DOHH2 (cell line): Measurements from ENCODE around the gene RENBP.

Experiments used
- H3F3A ChIP-seq: fragments of 200-600 bp; sonication (generic), shearing (Covaris generic); 2 replicates; pipeline ENCODE4 v1.6.0; 2016; ENCODE audit warnings: antibody characterized with exemption, mild to moderate bottlenecking; ENCODE audit not compliant: control insufficient read depth, insufficient read depth
- H3K27ac ChIP-seq: fragments of 200-600 bp; sonication (generic); 2 replicates; pipeline ENCODE4 v1.5.1; 2014; ENCODE audit warnings: low read depth, mild to moderate bottlenecking, low read length, moderate library complexity
- H3K27me3 ChIP-seq: fragments of 200-600 bp; sonication (generic); 2 replicates; pipeline ENCODE4 v1.6.1; 2014; ENCODE audit warnings: mild to moderate bottlenecking, low read length, mixed read lengths; ENCODE audit not compliant: control insufficient read depth
- H3K36me3 ChIP-seq: fragments of 200-600 bp; sonication (generic); 2 replicates; pipeline ENCODE4 v1.6.1; 2014; ENCODE audit warnings: mild to moderate bottlenecking, low read length, moderate library complexity, mixed read lengths; ENCODE audit not compliant: control insufficient read depth
- H3K4me1 ChIP-seq: fragments of 200-600 bp; sonication (generic); 2 replicates; pipeline ENCODE4 v1.6.1; 2014; ENCODE audit warnings: mild to moderate bottlenecking, low read length, mixed read lengths; ENCODE audit not compliant: control insufficient read depth
- H3K4me2 ChIP-seq: fragments of 200-600 bp; sonication (generic); 2 replicates; pipeline ENCODE4 v1.6.0; 2014; ENCODE audit warnings: mild to moderate bottlenecking, low read length, moderate library complexity
- H3K4me3 ChIP-seq: fragments of 200-600 bp; sonication (generic); 2 replicates; pipeline ENCODE4 v1.5.1; 2014; ENCODE audit warnings: mild to moderate bottlenecking, low read length, mixed read lengths
- H3K79me2 ChIP-seq: fragments of 200-600 bp; sonication (generic); 2 replicates; pipeline ENCODE4 v1.6.1; 2014; ENCODE audit warnings: mild to moderate bottlenecking, low read length, mixed read lengths; ENCODE audit not compliant: control insufficient read depth
- H3K9me2 ChIP-seq: fragments of 200-600 bp; sonication (generic); replicated peaks from 2 replicates; pipeline ENCODE4 v1.6.1; 2014; ENCODE audit warnings: mild to moderate bottlenecking, low read length, mixed read lengths; ENCODE audit not compliant: control insufficient read depth
- H3K9me3 ChIP-seq: fragments of 200-600 bp; sonication (generic); 2 replicates; pipeline ENCODE4 v1.6.1; 2014; ENCODE audit warnings: antibody characterized with exemption, low read length, mixed read lengths; ENCODE audit not compliant: control insufficient read depth, insufficient read depth
- H4K20me1 ChIP-seq: fragments of 200-600 bp; sonication (generic); 2 replicates; pipeline ENCODE4 v1.6.0; 2014; ENCODE audit warnings: low read depth, mild to moderate bottlenecking, antibody characterized with exemption, low read length, moderate library complexity; ENCODE audit not compliant: control insufficient read depth, insufficient read depth
- EZH2phosphoT487 ChIP-seq: fragments of 200-600 bp; sonication (generic); IDR thresholded peaks from 2 replicates; pipeline ENCODE4 v1.6.1; 2017; ENCODE audit warnings: borderline replicate concordance, mild to moderate bottlenecking, antibody characterized with exemption, low read length, moderate library complexity, mixed read lengths
- TF ChIP-seq, protein P1 (sequence below): fragments of 200-600 bp; sonication (generic); IDR thresholded peaks from one replicate; pipeline ENCODE4 v1.5.1; 2014; ENCODE audit warnings: antibody characterized with exemption, mild to moderate bottlenecking, low read depth, low read length; ENCODE audit not compliant: poor library complexity, severe bottlenecking

The RENBP gene

DNA sequence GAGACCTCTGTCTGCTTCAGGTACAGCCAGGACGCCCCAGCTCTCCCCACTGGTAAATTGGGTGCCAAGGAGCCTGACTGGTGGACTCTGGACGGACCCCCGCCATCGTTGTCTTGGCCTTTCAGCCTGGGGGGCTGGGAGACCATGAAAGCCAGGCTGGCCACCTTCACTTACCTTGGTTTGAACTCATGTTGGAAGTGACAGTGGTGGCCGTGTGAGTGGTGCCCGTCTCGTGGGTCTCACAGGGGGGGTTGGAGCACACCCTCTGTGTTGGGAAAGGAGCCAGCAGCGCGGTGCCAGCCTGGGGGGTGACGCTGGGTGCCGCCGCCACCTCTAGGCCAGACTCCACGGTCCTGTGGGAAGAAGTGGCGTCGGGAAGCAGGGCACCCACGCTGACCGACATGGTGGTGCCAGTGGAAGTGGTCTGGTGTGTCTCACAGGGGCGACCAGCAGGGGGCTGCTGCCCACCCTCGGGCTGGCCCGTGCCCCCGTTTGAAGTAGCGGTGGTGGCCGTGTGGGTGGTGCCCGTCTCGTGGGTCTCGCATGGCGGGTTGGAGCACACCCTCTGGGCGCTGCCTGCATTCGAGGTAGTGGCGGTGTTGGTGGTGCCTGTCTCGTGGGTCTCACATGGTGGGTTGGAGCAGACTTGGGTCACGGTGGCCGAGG lies 9.6 kb upstream of the RENBP start:
- Histone ChIP-seq H3K36me3 (peaks cover 93% of the 10 kb centered on the region), H3K27me3 (no peaks in the 10 kb centered on the region), H4K20me1 (no peaks in the 10 kb centered on the region), H3K27ac (no peak overlapping the region), H3F3A (no peaks in the 10 kb centered on the region; the same call in 1 of the 2 replicates), H3K4me2 (no peak overlapping the region), H3K9me3 (no peaks in the 10 kb centered on the region), H3K4me1 (no peaks in the 10 kb centered on the region), H3K79me2 (no peaks in the 10 kb centered on the region), H3K4me3 (no peak overlapping the region), H3K9me2 (no peaks in the 10 kb centered on the region)
- TF ChIP-seq, protein P1, sequence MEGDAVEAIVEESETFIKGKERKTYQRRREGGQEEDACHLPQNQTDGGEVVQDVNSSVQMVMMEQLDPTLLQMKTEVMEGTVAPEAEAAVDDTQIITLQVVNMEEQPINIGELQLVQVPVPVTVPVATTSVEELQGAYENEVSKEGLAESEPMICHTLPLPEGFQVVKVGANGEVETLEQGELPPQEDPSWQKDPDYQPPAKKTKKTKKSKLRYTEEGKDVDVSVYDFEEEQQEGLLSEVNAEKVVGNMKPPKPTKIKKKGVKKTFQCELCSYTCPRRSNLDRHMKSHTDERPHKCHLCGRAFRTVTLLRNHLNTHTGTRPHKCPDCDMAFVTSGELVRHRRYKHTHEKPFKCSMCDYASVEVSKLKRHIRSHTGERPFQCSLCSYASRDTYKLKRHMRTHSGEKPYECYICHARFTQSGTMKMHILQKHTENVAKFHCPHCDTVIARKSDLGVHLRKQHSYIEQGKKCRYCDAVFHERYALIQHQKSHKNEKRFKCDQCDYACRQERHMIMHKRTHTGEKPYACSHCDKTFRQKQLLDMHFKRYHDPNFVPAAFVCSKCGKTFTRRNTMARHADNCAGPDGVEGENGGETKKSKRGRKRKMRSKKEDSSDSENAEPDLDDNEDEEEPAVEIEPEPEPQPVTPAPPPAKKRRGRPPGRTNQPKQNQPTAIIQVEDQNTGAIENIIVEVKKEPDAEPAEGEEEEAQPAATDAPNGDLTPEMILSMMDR = no peak
- no peak for TF ChIP-seq EZH2phosphoT487

- no peak overlapping the region for H3K4me2 ChIP-seq
- H3K36me3 ChIP-seq = peaks cover 86% of the 10 kb centered on the region
- no peak overlapping the region for H3K27ac ChIP-seq
- no peaks in the 10 kb centered on the region for H3K79me2 ChIP-seq
- H3K4me1 ChIP-seq = no peaks in the 10 kb centered on the region
- H3K9me3 ChIP-seq = no peaks in the 10 kb centered on the region
- no peaks in the 10 kb centered on the region for H3K27me3 ChIP-seq
- H4K20me1 ChIP-seq = no peaks in the 10 kb centered on the region
- TF ChIP-seq EZH2phosphoT487 = no peak
- TF ChIP-seq, protein P1 = peak; percentile 76
- H3F3A ChIP-seq = no peaks in the 10 kb centered on the region; the same call in 1 of the 2 replicates
- no peaks in the 10 kb centered on the region for H3K9me2 ChIP-seq
- H3K4me3 ChIP-seq = no peak overlapping the region
Measured at GRCh38 chrX:153953342-153953830, 8.9 kb upstream of the RENBP start.

DNA sequence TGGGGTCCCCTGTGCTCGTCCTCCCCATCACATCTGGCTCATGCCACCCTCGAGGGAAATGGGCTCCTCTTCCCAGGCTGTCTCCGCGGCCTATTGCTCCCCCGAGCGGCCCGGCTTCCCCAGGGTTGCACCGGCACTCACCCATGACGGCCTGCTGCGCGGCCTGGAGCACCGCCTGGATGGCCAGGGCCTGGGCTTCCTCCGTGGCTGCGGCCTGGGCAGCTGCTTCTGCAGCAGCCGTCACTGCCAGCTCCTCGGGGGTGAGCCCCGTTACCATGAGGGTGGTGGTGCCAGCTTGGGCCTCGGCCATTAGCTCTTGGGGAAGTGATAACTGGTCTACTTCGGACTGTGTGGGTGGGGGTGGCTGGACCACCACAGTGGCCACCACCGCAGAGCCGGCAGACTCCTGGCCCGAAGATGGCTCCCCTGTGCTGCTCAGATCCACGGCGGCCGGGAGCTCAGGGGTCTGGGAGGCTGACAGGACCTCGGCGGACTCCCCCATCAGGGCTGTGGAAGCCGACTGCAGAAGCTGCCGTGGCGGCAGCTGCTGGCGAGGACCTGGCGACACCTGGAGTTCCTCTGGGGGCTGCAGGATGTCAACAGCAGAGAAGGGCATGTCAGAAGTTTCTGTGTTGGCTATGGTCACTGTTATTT lies 8.1 kb upstream of the RENBP start:
- Histone ChIP-seq H3K36me3 (peaks cover 84% of the 10 kb centered on the region), H3K27me3 (no peaks in the 10 kb centered on the region), H3K9me3 (no peaks in the 10 kb centered on the region), H3K4me1 (no peaks in the 10 kb centered on the region), H3K9me2 (no peaks in the 10 kb centered on the region), H3K4me3 (no peak overlapping the region), H3F3A (peaks cover 4% of the 10 kb centered on the region; the same call in 1 of the 2 replicates), H3K27ac (no peak overlapping the region), H4K20me1 (no peaks in the 10 kb centered on the region), H3K79me2 (no peaks in the 10 kb centered on the region), H3K4me2 (no peak overlapping the region)
- TF ChIP-seq, protein P1 = no peak
- no peak for TF ChIP-seq EZH2phosphoT487
